ENCODE measurements around the gene SETD4.

Gene SETD4

GRCh38 chr21:36004441-36004840, 55.9 kb downstream of the SETD4 start:
- DNase-seq = no peak

DNA sequence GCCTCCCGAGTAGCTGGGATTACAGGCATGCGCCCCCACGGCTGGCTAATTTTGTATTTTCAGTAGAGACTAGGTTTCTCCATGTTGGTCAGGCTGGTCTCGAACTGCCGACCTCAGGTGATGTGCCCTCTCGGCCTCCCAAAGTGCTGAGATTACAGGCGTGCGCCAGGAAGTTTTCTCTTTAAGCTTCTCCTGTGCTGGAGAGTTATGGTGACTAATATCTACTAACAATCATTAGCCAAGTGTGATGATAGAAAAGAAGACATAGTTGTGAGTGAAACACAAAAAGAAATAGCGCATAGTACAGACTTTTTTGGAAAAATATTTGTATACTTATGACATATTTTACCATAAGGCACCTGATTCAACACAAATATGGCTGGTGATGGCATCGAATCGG, 56.5 kb downstream of the SETD4 start:
- no peak for DNase-seq

DNA sequence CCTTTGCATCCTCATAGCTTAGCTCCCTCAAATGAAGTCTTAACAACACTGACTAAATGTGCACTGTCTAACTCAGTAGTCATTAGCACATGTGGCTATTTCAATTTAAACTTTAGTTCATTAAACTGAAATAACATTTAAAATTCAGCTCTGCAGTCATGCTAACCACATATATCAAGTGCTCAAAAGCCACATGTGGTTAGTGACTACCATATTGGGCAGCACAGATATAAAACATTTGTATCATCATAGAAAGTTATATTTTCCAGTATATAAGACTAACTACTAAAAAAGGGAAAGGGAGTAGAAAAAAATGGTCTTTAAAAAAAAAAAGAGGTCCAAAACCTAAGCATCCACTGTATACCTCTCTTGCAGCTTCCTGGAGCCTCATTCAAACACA, 64.1 kb downstream of the SETD4 start:
- no peak for DNase-seq

GRCh38 chr21:35995522-35996088, 64.7 kb downstream of the SETD4 start:
- no peak for DNase-seq

DNA sequence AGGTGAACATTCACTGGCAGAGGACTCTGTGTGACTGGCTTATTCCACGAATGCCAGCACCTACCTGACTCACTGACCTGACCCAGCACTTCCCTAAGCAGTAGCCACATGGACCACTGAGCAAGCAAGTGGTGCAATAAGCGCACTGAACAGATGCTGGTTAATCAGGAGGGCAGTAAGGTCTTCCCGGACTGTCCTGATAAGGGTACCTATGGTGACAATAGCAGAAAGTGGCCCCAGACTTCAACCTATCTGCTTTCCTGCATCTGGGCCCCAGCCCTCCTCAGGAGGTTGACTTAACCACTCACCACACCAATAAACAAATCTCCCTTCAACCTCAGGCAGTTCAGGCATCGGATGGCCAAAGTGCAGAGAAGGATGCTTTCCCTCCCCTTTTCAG, 65.7 kb downstream of the SETD4 start:
- no peak for DNase-seq

DNA sequence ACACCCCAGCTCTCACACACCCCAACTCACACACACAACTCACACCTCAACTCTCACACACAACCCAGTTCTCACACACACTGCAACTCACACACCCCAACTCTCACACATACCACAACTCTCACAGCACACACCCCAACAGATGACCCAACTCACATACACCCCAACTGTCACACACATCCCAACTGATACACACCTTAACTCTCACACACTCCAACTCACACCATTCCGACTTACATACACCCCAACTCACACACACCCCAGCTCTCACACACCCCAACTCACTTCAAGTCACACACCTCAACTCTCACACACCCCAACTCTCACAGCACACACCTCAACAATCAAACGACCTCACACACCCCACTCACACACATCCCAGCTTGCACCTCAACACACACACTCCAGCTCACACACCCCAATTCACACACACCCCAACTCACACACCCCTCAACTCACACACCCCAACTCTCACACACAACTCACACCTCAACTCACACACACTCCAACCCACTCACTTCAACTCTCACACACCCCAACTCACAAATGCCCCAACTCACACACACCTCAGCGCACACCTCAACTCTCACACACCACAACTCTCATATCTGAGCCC, 66.3 kb downstream of the SETD4 start:
- no peak for DNase-seq

DNA sequence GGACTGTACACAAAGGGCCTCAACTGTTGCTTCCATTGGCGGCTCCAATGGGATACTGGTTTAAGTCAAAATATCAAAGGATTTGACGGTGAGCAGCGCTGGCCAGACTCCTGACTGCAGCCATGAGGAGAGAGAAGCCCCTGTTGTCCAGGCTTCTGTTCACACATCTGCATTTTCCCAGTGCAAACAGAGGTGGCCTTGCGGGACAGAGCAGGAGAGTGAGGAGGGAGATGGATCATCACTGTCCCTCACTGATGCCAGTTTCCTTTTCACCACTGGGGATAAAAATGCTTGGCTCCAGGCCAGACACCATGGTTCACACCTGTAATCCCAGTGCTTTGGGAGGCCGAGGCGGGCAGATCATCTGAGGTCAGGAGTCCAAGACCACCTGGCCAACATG, 69.2 kb downstream of the SETD4 start:
- no peak for DNase-seq

- DNase-seq = no peak
Observed at GRCh38 chr21:35990609-35991008, 69.7 kb downstream of the SETD4 start.

DNA sequence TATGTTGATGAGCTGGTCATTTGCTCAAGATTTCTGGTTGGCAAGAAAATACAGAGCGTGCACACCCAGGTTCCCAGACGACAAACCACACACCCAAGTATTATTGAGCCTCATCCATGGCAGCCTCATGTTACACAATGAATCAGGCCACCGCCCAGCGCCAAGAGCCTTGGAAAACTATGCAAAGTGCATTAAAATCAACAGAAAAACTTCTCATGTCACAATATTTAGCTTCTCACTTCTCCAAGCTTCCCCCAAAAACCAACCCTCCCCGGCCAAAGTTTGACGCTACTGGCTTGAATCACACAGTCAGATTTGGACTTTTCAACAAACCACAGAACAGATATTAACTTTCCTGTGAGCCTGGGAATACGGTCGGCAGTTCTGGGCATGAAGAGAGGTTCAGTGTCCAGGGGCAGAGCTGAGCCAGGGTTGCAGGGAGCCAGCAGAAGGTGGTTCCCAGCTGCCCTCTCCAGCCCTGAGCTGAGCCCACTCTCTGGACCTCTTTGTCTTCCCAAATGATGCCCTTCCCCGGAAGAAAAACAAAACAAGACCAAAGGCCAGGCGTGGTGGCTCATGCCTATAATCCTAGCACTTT, 71.1 kb downstream of the SETD4 start:
- DNase-seq = no peak

- no peak for DNase-seq
Observed at GRCh38 chr21:35988416-35989137, 71.7 kb downstream of the SETD4 start.

- DNase-seq = no peak
Observed at GRCh38 chr21:35987475-35987874, 72.9 kb downstream of the SETD4 start.

DNA sequence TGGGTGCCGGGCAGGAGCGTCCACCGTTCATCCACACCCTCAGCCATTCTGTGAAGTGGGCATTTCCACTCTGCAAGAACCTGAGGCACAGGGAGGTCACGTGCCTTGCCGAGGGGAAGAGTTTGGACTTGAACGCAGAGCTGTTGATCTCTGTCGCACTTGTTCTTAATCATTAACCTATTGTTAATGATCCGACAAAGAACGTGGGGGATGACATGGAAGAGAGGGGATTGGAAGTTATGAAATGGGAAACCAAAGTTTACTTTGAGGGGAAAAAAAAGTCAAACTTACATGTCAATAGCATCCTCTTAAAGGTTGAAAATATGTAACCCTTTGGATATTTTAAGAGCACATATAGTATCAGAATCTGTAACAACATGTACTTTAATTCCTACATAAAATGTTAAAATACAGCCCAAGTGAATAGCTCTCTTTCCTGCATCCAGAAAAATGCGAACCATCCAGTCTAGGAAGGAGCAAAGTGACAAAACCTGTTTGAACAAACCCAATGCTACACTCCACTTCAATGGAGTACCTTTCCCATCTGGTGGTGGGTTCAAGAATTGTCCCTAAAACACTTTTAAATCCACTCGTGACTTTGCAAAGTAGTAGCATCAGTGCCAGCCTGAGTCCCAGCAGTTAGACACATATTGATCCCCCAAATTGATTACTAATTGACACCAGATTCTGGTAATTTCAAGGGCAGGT, 75.5 kb downstream of the SETD4 start:
- DNase-seq = no peak

Data from stimulated activated naive CD4-positive, alpha-beta T cell (primary cell).